ENCODE results near the gene UBE2J1.

DNA sequence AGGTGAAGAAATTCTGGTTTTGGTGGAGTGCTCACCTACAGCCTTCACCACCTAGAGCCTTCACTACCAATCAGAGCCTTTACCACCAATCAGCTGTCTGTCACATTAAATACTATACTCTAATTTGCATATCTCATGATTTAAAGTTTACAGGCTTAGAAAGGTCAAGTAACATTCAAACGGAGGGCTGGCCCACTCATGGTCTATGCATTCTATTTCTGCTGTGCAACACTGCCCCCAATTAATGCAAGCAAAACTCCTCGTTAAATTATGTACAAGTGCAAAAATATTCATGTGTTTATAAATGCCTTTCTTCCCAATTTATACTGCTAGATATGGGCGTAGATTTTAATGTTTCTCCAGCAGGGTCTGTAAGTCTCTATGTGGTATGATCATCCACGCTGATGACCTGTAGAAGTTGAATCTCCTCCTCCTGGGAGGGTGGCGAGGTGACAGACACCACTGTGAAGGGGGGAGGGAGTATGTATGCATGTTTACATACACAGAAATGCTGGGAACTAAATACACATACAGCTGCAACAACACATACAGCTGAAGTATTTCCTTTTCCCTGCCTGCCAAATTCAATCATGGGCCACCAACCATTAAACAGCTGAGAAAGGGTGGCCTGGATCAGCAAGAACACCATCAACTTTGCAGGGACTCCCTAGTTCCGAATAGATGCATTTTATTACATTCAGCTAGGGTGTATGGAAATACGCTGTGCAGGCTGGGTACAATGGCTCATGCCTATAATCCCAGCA lies 46.4 kb upstream of the UBE2J1 start:
- TF ChIP-seq, protein P1, sequence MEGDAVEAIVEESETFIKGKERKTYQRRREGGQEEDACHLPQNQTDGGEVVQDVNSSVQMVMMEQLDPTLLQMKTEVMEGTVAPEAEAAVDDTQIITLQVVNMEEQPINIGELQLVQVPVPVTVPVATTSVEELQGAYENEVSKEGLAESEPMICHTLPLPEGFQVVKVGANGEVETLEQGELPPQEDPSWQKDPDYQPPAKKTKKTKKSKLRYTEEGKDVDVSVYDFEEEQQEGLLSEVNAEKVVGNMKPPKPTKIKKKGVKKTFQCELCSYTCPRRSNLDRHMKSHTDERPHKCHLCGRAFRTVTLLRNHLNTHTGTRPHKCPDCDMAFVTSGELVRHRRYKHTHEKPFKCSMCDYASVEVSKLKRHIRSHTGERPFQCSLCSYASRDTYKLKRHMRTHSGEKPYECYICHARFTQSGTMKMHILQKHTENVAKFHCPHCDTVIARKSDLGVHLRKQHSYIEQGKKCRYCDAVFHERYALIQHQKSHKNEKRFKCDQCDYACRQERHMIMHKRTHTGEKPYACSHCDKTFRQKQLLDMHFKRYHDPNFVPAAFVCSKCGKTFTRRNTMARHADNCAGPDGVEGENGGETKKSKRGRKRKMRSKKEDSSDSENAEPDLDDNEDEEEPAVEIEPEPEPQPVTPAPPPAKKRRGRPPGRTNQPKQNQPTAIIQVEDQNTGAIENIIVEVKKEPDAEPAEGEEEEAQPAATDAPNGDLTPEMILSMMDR (conservative IDR thresholded peaks at IDR 0.05 in 1 of 2, IDR thresholded peaks at IDR 0.05 in 1 of 2; ENCODE audit: low read depth in 1 of 2, low read length in 2 of 2) = no peak
- no peak for TF ChIP-seq EZH2 (IDR thresholded peaks at IDR 0.05; ENCODE audit: low read length, missing control alignments)

Measured in fibroblast of lung (primary cell).